Vagina (tissue), 2 donors: ENCODE results near the gene NFIX.

Experiments
- POLR2A ChIP-seq, 2 donors: fragments of 450-650 bp; IDR thresholded peaks; one replicate each; pipeline ENCODE4 v1.6.1; 2017; ENCODE audit warnings: antibody characterized with exemption in 2 of 2, mild to moderate bottlenecking in 2 of 2, moderate library complexity in 2 of 2
- POLR2AphosphoS5 ChIP-seq, 2 donors: sonication (generic); formaldehyde crosslinking; IDR thresholded peaks; one replicate each; pipeline ENCODE4 v1.9.0; 2017; ENCODE audit warnings: antibody characterized with exemption in 2 of 2, mild to moderate bottlenecking in 2 of 2, low read depth in 1 of 2; ENCODE audit not compliant: insufficient read depth in 1 of 2
- TF ChIP-seq, protein P1 (sequence below), 3 experiments: fragments of 450-650 bp in 2 of 3; fragments of 200-600 bp in 1 of 3; sonication (generic) in 1 of 3; IDR thresholded peaks; one replicate each; pipeline ENCODE4 v1.5.1; 2017 to 2019; ENCODE audit warnings: antibody characterized with exemption in 3 of 3, mild to moderate bottlenecking in 2 of 3, moderate library complexity in 2 of 3

DNA sequence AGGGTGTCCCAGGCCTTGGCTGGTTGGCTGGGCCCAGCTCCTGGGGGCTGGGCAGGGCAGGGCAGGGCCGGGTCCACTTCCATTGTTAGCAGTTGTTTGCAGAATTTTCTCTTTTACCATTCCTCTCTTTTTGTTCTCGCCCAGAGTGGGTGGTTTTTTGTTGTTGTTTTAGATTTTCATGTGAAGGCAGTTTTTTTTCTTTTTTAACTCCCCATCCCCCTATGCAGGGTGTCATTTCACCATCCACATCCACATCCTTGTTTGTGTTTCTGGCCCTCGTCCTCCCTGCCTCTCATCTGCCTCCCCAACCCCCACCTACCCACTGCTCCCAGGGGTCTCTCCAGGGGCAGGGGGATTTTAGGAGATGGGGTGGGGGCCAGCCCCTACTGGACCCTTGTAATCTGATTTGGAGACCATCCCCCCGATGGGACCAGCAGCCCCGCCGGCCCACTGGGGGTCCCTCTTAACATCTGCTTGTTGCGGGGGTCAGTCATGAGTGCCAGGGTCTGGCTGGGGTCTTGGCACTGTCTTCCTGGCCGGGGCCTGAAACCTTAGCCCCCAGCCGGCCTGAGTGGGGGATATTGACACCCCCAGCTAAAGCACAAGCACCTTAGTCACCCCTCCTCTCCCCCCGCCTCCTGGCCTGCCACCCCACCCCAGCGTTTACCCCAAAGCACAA lies 144.5 kb downstream of the NFIX start:
- no peak for TF ChIP-seq POLR2A (IDR thresholded peaks at IDR 0.05)
- TF ChIP-seq, protein P1, sequence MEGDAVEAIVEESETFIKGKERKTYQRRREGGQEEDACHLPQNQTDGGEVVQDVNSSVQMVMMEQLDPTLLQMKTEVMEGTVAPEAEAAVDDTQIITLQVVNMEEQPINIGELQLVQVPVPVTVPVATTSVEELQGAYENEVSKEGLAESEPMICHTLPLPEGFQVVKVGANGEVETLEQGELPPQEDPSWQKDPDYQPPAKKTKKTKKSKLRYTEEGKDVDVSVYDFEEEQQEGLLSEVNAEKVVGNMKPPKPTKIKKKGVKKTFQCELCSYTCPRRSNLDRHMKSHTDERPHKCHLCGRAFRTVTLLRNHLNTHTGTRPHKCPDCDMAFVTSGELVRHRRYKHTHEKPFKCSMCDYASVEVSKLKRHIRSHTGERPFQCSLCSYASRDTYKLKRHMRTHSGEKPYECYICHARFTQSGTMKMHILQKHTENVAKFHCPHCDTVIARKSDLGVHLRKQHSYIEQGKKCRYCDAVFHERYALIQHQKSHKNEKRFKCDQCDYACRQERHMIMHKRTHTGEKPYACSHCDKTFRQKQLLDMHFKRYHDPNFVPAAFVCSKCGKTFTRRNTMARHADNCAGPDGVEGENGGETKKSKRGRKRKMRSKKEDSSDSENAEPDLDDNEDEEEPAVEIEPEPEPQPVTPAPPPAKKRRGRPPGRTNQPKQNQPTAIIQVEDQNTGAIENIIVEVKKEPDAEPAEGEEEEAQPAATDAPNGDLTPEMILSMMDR (IDR thresholded peaks at IDR 0.05): no peak
- no peak for TF ChIP-seq POLR2AphosphoS5 (IDR thresholded peaks at IDR 0.05; ENCODE audit: insufficient read depth in 1 of 2, low read depth in 1 of 2)
